HepG2 (cell line): ENCODE results near the gene ADAMTS12. TPM values are rescaled to one million over a fixed set of nuclear protein-coding genes. Genes with fewer than 3 reads are reported as not detected.

ENCODE experiments used
- ELF3 ChIP-seq: IDR thresholded peaks from 2 replicates; pipeline ENCODE4 v1.6.1; 2016; ENCODE audit warnings: missing genetic modification reagents, missing compliant biosample characterization
- HNF4A ChIP-seq: sonication (generic); formaldehyde crosslinking; IDR thresholded peaks from 2 replicates; pipeline ENCODE4 v1.4.0; 2020; ENCODE audit warnings: missing genetic modification reagents
- ISL2 ChIP-seq: sonication (generic); formaldehyde crosslinking; IDR thresholded peaks from 2 replicates; pipeline ENCODE4 v1.5.0; 2020; ENCODE audit warnings: missing genetic modification reagents
- KDM4B ChIP-seq: sonication (generic); formaldehyde crosslinking; IDR thresholded peaks from 2 replicates; pipeline ENCODE4 v1.4.0; 2020; ENCODE audit warnings: missing genetic modification reagents
- PITX1 ChIP-seq: sonication (generic); formaldehyde crosslinking; IDR thresholded peaks from 2 replicates; pipeline ENCODE4 v1.5.1; 2020; ENCODE audit warnings: mild to moderate bottlenecking, missing genetic modification reagents
- POGZ ChIP-seq: sonication (generic); formaldehyde crosslinking; IDR thresholded peaks from 2 replicates; pipeline ENCODE4 v1.4.0; 2020; ENCODE audit warnings: mild to moderate bottlenecking, missing genetic modification reagents
- SAP130 ChIP-seq: IDR thresholded peaks from 2 replicates; pipeline ENCODE4 v1.6.1; 2016; ENCODE audit warnings: low read depth
- ZBTB42 ChIP-seq: sonication (generic); formaldehyde crosslinking; IDR thresholded peaks from 2 replicates; pipeline ENCODE4 v1.5.0; 2020; ENCODE audit warnings: mild to moderate bottlenecking, missing genetic modification reagents
- ZFAT ChIP-seq: sonication (generic); formaldehyde crosslinking; conservative IDR thresholded peaks from 2 replicates; pipeline ENCODE4 v1.8.1; 2023; ENCODE audit warnings: missing genetic modification reagents, inconsistent platforms
- ZNF296 ChIP-seq: sonication (generic); formaldehyde crosslinking; conservative IDR thresholded peaks from 2 replicates; pipeline ENCODE4 v1.5.0; 2020; ENCODE audit warnings: mild to moderate bottlenecking, missing genetic modification reagents
- ZNF326 ChIP-seq: sonication (generic); formaldehyde crosslinking; IDR thresholded peaks from 2 replicates; pipeline ENCODE4 v1.4.0; 2020; ENCODE audit warnings: missing genetic modification reagents, borderline replicate concordance
- ZNF629 ChIP-seq: sonication (generic); formaldehyde crosslinking; conservative IDR thresholded peaks from 2 replicates; pipeline ENCODE4 v1.5.0; 2020; ENCODE audit warnings: missing genetic modification reagents
- ZNF713 ChIP-seq: sonication (generic); formaldehyde crosslinking; IDR thresholded peaks from 2 replicates; pipeline ENCODE4 v1.4.0; 2020; ENCODE audit warnings: mild to moderate bottlenecking, missing genetic modification reagents
- polyA plus RNA-seq, 8 experiments: library from polyadenylated mRNA; depleted of rRNA in 3 of 8; stranded (reverse) in 7 of 8; unstranded in 1 of 8; fragments of >200 nt; fragmentation: Illumina TruSeq in 4 of 8; extraction: Trizol in 4 of 8; gene quantifications; 2 replicates each; pipeline versions ENCODE4 v1.2.1 to v1.2.3, GENCODE V29; 2011 to 2016; ENCODE audit warnings: low read depth in 4 of 8, missing spikeins in 1 of 8, mixed read lengths in 1 of 8; ENCODE audit not compliant: insufficient read depth in 1 of 8
- total RNA-seq, 5 experiments: library from RNA; depleted of rRNA; stranded (reverse); fragments of >200 nt; fragmentation: Illumina TruSeq; extraction: Trizol; gene quantifications; 2 replicates each; pipeline ENCODE4 v1.2.3, GENCODE V29; 2016; ENCODE audit warnings: low read depth in 1 of 5
- TF ChIP-seq, protein P1 (sequence below): sonication (generic); formaldehyde crosslinking; conservative IDR thresholded peaks from 2 replicates; pipeline ENCODE4 v1.4.0; 2020; ENCODE audit warnings: mild to moderate bottlenecking, missing genetic modification reagents, moderate library complexity
- TF ChIP-seq, protein P2 (sequence below): sonication (generic); formaldehyde crosslinking; IDR thresholded peaks from 2 replicates; pipeline ENCODE4 v1.4.0; 2020; ENCODE audit warnings: mild to moderate bottlenecking, missing genetic modification reagents
- TF ChIP-seq, protein P3 (sequence below): sonication (generic); formaldehyde crosslinking; IDR thresholded peaks from 2 replicates; pipeline ENCODE4 v1.8.0; 2022; ENCODE audit warnings: missing genetic modification reagents, mild to moderate bottlenecking, moderate library complexity, borderline replicate concordance
- TF ChIP-seq, protein P4 (sequence below): sonication (generic); formaldehyde crosslinking; IDR thresholded peaks from 2 replicates; pipeline ENCODE4 v1.4.0; 2020; ENCODE audit warnings: missing genetic modification reagents
- TF ChIP-seq, protein P5 (sequence below): sonication (generic); formaldehyde crosslinking; IDR thresholded peaks from 2 replicates; pipeline ENCODE4 v1.5.1; 2020; ENCODE audit warnings: mild to moderate bottlenecking, moderate library complexity, missing genetic modification reagents
- TF ChIP-seq, protein P6 (sequence below): sonication (generic); formaldehyde crosslinking; IDR thresholded peaks from 2 replicates; pipeline ENCODE4 v1.4.0; 2020; ENCODE audit warnings: missing genetic modification reagents

ADAMTS12 gene
- total and polyA plus RNA-seq, 2 of the 13 experiments (the other 11 are each of a cell fraction or from before 2014, with no cell fraction given): 0.03 TPM; not detected in 1

DNA sequence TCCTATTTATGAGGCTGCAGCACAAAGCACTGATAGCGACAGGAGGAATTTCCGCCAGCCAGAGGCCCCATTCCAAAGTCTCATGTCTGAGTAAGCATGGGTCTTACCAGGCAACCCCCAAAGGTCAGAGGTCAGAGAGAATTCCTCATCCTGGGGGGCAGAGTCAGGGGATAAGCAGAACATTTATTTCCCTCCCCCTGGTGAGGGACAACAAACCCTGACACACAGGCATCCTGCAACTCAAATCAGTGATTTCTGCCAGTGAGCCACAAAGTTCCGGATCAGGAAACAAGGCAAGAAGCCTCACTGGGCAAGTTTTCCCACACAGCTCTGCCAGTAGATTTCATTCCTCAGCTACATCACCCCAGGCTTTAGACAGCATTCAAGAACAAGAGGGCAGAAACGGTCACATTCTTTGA, 37.0 kb downstream of the ADAMTS12 start (continued):
- TF ChIP-seq, protein P1, sequence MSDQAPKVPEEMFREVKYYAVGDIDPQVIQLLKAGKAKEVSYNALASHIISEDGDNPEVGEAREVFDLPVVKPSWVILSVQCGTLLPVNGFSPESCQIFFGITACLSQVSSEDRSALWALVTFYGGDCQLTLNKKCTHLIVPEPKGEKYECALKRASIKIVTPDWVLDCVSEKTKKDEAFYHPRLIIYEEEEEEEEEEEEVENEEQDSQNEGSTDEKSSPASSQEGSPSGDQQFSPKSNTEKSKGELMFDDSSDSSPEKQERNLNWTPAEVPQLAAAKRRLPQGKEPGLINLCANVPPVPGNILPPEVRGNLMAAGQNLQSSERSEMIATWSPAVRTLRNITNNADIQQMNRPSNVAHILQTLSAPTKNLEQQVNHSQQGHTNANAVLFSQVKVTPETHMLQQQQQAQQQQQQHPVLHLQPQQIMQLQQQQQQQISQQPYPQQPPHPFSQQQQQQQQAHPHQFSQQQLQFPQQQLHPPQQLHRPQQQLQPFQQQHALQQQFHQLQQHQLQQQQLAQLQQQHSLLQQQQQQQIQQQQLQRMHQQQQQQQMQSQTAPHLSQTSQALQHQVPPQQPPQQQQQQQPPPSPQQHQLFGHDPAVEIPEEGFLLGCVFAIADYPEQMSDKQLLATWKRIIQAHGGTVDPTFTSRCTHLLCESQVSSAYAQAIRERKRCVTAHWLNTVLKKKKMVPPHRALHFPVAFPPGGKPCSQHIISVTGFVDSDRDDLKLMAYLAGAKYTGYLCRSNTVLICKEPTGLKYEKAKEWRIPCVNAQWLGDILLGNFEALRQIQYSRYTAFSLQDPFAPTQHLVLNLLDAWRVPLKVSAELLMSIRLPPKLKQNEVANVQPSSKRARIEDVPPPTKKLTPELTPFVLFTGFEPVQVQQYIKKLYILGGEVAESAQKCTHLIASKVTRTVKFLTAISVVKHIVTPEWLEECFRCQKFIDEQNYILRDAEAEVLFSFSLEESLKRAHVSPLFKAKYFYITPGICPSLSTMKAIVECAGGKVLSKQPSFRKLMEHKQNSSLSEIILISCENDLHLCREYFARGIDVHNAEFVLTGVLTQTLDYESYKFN (CRISPR knock-in tag): peak; percentile 75
- TF ChIP-seq ZNF326 (CRISPR knock-in tag) (no peak), ZBTB42 (no peak), KDM4B (CRISPR knock-in tag) (no peak), POGZ (CRISPR knock-in tag) (no peak), ZNF296 (CRISPR knock-in tag) (no peak), ELF3 (CRISPR knock-in tag) (peak; percentile 12; the same call in 1 of the 2 replicates), SAP130 (CRISPR knock-in tag) (no peak), ZNF629 (CRISPR knock-in tag) (no peak), ISL2 (CRISPR knock-in tag) (no peak), HNF4A (peak; percentile 53), PITX1 (peak; percentile 62), ZNF713 (CRISPR knock-in tag) (no peak), ZFAT (no peak)
- TF ChIP-seq, protein P2, sequence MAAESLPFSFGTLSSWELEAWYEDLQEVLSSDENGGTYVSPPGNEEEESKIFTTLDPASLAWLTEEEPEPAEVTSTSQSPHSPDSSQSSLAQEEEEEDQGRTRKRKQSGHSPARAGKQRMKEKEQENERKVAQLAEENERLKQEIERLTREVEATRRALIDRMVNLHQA (CRISPR knock-in tag): no peak
- TF ChIP-seq, protein P3, sequence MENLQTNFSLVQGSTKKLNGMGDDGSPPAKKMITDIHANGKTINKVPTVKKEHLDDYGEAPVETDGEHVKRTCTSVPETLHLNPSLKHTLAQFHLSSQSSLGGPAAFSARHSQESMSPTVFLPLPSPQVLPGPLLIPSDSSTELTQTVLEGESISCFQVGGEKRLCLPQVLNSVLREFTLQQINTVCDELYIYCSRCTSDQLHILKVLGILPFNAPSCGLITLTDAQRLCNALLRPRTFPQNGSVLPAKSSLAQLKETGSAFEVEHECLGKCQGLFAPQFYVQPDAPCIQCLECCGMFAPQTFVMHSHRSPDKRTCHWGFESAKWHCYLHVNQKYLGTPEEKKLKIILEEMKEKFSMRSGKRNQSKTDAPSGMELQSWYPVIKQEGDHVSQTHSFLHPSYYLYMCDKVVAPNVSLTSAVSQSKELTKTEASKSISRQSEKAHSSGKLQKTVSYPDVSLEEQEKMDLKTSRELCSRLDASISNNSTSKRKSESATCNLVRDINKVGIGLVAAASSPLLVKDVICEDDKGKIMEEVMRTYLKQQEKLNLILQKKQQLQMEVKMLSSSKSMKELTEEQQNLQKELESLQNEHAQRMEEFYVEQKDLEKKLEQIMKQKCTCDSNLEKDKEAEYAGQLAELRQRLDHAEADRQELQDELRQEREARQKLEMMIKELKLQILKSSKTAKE (CRISPR knock-in tag): peak; percentile 25; the same call in 1 of the 2 replicates
- TF ChIP-seq, protein P4, sequence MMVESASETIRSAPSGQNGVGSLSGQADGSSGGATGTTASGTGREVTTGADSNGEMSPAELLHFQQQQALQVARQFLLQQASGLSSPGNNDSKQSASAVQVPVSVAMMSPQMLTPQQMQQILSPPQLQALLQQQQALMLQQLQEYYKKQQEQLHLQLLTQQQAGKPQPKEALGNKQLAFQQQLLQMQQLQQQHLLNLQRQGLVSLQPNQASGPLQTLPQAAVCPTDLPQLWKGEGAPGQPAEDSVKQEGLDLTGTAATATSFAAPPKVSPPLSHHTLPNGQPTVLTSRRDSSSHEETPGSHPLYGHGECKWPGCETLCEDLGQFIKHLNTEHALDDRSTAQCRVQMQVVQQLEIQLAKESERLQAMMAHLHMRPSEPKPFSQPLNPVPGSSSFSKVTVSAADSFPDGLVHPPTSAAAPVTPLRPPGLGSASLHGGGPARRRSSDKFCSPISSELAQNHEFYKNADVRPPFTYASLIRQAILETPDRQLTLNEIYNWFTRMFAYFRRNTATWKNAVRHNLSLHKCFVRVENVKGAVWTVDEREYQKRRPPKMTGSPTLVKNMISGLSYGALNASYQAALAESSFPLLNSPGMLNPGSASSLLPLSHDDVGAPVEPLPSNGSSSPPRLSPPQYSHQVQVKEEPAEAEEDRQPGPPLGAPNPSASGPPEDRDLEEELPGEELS: peak; percentile 51; the same call in 1 of the 2 replicates
- TF ChIP-seq, protein P5, sequence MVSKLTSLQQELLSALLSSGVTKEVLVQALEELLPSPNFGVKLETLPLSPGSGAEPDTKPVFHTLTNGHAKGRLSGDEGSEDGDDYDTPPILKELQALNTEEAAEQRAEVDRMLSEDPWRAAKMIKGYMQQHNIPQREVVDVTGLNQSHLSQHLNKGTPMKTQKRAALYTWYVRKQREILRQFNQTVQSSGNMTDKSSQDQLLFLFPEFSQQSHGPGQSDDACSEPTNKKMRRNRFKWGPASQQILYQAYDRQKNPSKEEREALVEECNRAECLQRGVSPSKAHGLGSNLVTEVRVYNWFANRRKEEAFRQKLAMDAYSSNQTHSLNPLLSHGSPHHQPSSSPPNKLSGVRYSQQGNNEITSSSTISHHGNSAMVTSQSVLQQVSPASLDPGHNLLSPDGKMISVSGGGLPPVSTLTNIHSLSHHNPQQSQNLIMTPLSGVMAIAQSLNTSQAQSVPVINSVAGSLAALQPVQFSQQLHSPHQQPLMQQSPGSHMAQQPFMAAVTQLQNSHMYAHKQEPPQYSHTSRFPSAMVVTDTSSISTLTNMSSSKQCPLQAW (CRISPR knock-in tag): 0 out of 2 replicates have a peak, but pooled peaks have one; percentile 29
- TF ChIP-seq, protein P6, sequence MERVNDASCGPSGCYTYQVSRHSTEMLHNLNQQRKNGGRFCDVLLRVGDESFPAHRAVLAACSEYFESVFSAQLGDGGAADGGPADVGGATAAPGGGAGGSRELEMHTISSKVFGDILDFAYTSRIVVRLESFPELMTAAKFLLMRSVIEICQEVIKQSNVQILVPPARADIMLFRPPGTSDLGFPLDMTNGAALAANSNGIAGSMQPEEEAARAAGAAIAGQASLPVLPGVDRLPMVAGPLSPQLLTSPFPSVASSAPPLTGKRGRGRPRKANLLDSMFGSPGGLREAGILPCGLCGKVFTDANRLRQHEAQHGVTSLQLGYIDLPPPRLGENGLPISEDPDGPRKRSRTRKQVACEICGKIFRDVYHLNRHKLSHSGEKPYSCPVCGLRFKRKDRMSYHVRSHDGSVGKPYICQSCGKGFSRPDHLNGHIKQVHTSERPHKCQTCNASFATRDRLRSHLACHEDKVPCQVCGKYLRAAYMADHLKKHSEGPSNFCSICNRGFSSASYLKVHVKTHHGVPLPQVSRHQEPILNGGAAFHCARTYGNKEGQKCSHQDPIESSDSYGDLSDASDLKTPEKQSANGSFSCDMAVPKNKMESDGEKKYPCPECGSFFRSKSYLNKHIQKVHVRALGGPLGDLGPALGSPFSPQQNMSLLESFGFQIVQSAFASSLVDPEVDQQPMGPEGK (CRISPR knock-in tag): peak; percentile 94
